Vagina (tissue), 2 donors: ENCODE measurements around the gene NT5E.

Source experiments
- POLR2A ChIP-seq, 2 donors: fragments of 450-650 bp; IDR thresholded peaks; one replicate each; pipeline ENCODE4 v1.6.1; 2017; ENCODE audit warnings: antibody characterized with exemption in 2 of 2, mild to moderate bottlenecking in 2 of 2, moderate library complexity in 2 of 2
- POLR2AphosphoS5 ChIP-seq, 2 donors: sonication (generic); formaldehyde crosslinking; IDR thresholded peaks; one replicate each; pipeline ENCODE4 v1.9.0; 2017; ENCODE audit warnings: antibody characterized with exemption in 2 of 2, mild to moderate bottlenecking in 2 of 2, low read depth in 1 of 2; ENCODE audit not compliant: insufficient read depth in 1 of 2
- TF ChIP-seq, protein P1 (sequence below), 3 experiments: fragments of 450-650 bp in 2 of 3; fragments of 200-600 bp in 1 of 3; sonication (generic) in 1 of 3; IDR thresholded peaks; one replicate each; pipeline ENCODE4 v1.5.1; 2017 to 2019; ENCODE audit warnings: antibody characterized with exemption in 3 of 3, mild to moderate bottlenecking in 2 of 3, moderate library complexity in 2 of 3

DNA sequence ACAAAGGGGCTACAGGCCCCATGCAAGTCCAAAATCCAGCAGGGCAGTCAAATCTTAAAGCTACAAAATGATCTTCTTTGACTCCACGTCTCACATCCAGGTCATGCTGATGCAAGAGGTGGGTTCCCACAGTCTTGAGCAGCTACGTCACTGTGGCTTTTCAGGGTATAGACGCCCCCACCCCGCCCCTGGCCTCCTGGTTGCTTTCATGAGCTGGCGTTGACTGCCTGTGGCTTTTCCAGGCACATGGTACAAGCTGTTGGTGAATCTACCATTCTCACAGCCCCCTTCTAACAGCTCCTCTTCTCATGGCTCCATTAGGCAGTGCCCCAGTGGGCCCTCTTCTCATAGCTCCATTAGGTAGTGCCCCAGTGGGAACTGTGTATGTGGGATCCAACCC lies 47.0 kb downstream of the NT5E start:
- TF ChIP-seq, protein P1, sequence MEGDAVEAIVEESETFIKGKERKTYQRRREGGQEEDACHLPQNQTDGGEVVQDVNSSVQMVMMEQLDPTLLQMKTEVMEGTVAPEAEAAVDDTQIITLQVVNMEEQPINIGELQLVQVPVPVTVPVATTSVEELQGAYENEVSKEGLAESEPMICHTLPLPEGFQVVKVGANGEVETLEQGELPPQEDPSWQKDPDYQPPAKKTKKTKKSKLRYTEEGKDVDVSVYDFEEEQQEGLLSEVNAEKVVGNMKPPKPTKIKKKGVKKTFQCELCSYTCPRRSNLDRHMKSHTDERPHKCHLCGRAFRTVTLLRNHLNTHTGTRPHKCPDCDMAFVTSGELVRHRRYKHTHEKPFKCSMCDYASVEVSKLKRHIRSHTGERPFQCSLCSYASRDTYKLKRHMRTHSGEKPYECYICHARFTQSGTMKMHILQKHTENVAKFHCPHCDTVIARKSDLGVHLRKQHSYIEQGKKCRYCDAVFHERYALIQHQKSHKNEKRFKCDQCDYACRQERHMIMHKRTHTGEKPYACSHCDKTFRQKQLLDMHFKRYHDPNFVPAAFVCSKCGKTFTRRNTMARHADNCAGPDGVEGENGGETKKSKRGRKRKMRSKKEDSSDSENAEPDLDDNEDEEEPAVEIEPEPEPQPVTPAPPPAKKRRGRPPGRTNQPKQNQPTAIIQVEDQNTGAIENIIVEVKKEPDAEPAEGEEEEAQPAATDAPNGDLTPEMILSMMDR (IDR thresholded peaks at IDR 0.05), result no peak
- TF ChIP-seq POLR2AphosphoS5 (IDR thresholded peaks at IDR 0.05; ENCODE audit: insufficient read depth in 1 of 2, low read depth in 1 of 2) (no peak), POLR2A (IDR thresholded peaks at IDR 0.05) (no peak)
